Suppressor macrophage (primary cell): Measurements from ENCODE around the gene GPR108.

Experiments used
- DNase-seq, 4 experiments: peaks; one replicate each; pipeline ENCODE4 v3.0.0-alpha.2; 2020 to 2022

Gene GPR108

DNA sequence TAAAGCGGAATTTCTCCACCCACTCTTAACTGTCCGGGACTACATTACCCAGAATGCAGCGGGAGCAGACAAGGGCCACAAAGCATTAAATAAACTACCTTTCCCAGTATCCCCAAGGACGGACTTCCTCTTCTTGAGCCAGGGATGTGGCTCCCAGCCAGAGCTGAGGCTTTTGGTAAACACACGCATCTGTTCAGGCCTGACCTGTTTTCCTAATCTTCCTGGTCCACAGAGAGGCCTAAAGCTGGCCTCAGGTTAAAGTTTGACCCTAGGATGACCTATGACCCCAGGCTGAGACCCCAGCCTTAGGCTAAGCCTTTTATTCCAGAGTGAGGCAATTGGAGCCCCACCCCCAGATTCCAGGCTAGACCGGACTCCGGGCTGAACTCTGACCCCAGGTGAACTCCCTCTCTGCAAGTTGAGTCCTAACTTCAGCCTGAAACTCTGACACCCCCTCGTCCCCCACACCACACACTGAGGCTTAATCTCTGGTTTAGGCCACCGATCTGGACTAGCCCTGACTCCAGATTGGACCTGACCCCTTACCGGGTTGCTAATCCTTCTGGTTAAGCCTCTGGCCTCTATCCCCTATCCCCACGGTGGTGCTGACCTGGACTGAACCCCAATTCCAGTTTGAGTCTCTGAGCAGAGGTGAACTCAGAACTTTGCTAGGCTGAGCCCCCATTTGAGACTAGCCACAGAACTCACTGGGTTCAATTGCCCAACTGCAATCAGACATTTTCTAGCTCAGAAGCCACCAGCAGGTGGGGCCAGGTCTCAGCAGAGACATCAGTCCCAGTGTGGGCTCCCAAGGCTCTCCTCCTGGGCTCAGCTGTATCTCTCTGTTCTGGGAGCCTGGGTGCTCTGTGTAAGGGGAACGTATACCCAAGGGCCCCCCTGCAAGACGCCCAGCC is 750 bp upstream of the GPR108 start:
- DNase-seq, result peak; percentile 78 to 90 (median 86)

DNA sequence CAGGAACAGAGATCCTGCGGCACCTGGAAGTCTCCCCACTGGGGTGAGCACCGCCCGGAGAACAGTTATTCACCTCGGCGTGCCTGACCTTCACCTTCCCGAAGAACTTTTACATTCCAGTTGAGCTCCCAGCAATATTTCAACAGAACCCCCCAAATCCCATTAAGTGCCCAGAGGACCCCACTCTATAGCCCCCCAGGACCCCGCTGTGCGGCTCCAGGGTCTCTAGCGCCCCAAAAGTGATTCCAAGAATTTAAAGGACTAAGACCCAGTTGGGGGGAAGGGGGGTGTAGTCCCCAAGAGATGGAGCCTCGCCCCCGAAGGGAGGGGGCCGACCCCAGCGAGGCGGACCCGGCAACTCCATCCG is 480 bp downstream of the GPR108 start:
- no peak for DNase-seq

GRCh38 chr19:6736169-6736916 is 1.0 kb downstream of the GPR108 start:
- DNase-seq, result peak; percentile 84 to 94 (median 93)

DNA sequence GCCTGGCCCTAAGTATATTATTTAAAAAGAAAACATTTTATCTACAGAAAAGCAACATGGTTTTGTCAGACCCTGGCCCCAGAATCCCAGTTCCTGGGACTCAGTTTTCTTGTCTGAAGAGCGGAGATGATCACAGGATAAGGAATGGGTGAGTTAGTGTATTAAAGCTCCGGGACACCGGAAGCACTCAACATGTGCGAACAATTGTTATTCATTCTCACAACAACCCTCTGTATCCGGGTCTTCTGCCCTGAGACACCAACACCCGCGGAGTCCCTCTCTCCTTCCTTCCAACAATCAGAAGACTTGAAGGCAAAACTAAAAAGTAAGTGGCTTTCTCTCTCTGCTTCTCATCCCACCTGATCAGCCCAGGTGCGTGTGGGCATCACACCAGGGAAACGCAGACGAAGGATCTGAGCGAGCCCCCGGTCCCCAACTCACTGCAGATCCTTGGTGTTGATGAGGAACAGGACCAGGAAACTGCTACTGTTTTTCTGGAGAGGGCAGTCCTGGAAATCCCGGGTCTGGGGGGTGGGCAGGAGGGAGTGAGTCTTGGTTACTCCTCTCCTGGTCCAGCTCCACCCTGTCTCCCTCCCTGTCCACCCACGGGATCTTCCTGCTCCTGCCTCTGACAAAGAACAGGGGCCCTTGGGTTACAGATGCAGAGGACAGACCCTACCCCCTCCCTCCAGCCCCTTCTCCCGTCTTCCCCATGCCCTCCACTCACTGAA is 2.0 kb downstream of the GPR108 start:
- DNase-seq, result no peak

DNA sequence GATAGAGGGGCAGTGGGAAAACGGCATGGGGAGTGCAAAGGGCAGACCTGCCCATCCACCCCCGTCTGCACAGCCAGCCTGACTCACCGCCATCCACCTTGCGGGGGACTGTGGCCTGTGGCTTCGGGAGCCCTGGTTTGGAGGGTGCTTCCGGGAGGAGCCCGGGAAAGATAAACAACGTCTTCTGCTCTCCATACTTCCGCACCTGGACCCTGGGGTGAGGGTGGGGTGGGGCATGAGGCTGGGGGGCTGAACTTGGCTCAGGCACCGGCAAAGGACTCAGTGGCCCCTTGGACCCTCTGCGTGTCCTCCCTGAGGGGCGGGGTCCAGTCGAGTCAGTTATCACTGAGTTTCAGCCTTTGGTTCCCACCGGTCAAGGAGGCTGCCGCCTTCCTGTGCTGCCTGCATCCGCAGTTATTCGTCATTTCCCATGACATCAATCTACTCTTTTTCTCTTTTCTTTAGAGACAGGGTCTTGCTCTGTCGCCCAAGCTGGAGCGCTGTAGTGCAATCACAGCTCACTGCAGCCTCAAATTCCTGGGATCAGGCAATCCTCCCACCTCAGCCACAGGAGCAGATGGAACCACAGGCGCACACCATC is 3.2 kb downstream of the GPR108 start:
- no peak for DNase-seq

DNA sequence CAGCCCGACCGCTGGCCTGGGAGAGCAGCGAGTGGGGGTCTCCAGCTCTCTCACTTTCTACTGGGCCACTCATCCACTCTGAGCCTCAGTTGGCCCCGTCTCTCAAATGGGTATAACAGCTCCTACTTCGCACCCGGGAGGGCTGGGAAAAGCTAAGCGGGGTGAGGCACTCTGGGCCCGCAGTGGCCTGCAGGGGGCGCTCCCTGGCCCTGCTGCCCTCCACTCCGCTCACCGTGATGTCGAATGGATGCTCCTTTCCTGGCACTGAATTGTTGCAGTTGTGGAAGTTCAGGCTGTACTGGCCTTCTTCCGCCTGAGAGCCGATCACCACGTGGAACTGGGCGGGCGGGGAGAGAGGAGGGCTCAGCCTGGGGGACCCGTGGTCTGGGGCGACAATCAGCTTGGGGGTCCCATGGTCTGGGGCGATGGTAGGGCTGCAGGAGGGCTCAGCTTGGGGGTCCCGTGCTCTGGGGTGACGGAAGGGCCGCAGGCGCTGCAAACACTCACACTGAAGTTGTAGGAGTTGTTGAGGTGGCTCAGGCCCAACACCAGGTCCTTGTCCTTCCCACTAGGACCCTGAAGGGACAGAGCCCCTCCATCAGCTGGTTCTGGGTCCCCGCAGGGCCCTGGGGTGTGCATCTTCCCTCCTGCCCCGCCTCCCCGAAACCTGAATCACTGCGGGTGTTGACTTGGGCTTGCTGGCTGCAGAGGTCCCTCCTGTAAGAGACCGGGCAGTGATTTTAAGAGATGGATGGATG is 3.9 kb downstream of the GPR108 start:
- no peak for DNase-seq

- no peak for DNase-seq
These were observed 4.5 kb downstream of the GPR108 start for GRCh38 chr19:6732803-6733337.

DNA sequence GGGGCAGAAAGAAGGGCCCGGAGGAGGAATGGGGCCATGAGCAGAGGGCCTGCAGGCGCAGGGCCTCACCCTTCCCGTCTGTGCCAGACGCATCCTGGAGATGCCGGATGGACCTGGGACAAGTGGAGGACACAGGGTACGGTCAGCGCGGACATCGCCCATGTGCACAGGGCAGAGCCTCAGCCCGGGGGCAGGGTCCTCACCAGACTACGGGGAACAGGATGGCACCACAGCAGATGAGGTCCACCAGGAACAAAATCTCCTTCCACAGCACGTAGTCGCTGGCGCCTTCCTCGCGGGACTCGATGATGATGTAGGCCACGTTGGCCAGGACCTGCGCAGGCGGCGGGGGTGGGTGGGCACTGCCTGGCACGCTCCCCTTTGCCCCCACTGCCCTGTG is 5.6 kb downstream of the GPR108 start:
- no peak for DNase-seq

- no peak for DNase-seq
These were observed 6.3 kb downstream of the GPR108 start for GRCh38 chr19:6730941-6731670.

DNA sequence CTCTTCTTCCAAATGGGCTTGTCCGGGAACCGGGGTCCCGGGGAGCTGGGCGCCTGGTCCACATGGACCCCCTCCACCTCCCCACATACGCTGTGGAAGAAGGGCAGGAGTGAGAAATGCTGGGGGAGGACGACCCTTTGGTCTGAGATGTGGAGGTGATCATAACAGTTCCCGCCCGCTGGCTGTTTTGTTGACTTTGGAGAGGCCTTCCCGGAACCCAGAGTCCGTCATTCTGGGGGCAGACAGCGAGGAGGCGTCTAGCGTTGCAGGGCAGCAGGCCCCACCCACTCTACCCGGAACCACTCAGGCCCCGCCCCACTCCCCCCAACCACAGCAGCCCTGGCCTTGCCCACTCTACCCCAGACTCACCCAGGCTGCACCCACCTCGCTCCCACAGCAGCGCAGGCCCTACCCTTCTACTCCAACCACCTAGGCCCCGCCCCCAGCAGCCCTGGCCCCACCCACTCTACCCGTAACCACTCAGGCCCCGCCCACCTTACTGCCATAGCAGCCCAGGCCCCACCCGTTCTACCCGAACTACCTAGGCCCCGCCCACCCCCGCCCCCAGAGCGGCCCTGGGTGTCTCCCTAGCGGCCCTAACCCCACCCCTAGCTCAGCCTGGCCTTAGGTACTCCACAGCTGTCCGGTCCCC is 7.1 kb downstream of the GPR108 start:
- DNase-seq, result peak in 3 of 4 experiments; percentile 41 to 50 (median 47)

DNA sequence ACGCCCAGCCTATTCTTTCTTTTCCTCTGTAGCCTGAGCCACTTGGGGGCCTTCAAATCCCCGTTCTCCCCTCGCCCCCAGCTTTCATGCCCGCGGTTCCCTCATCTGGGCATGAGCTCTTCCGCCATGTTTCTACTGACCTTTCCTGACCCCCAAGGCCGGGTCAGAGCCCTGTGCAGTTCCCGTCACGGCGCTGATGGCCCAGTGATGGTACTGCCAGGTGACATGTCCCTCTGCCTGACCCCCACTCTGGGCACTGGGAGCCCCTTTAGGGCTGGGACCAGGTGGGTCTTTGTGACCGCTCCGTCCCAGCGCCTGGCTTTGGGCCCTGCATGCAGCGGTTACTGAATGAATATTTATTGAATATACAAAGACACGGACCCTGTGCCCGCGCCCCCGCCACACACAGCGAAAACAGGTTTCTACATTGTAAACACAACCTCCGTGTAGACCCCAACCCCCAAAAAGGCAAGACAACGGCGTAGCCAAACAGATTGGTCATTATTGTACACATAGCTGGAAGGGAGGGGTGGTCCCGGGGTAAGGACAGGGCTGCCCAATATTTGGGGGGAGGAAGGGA is 7.7 kb downstream of the GPR108 start:
- no peak for DNase-seq

DNA sequence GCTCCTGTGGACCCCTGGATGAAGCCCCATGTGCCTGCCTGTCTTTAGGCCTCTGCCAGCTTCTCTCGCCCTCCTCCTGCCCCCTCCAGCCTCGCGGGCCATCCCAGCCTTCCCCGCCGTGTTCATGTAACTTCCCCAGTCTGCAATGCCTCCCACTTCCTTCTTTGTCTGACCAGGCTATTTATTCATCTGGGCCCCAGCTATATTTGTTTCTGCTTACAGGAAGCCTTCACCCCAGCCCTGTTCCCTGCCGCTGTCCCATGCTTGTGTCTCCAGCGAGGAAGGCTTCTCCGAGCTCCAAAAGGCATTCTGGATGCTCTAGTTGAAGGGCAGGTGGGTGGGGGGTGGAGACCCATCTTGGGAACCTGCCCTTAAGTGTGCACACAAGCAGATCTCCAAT is 9.0 kb downstream of the GPR108 start:
- peak; percentile 77 to 91 (median 88) for DNase-seq

GRCh38 chr19:6725513-6726231 is 11.7 kb downstream of the GPR108 start:
- DNase-seq, result no peak

DNA sequence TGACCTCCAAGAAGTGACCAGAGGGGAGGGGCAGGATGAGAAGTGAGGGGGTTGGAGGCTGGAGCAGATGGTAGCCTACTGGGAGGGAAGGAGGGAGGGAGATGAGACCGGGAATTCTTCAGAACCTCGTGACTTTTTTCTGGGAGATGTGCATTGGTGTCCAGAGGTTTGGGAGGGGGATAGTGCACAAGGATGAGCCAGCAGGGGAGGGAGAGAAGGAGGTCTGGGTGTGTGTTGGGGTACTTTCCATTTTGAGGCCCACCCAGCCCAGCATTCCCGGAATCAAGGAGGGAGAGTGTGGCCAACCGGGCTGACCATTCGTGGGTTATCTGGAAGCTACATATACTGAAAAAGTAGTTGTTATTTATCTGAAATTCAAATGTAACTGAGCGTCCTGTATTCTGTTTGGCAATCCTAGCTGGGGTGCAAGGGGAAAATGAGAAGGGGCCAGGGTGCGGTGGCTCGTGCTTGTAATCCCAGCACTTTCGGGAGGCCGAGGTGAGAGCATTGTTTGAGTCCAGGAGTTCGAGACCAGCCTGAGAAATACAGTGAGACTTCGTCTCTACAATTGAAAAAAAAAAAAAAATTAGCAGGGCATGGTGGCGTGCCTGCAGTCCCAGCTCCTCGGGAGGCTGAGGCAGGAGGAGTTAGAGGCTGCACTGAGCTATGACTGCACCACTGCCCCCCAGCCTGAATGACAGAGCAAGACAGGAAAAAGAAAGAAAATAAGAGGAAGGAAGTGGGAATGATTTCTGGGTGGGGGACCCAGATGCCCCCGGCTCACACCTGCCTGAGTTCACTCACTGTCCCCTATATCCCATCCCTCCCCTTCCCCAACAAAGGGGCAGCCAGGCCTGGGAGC is 12.5 kb downstream of the GPR108 start:
- no peak for DNase-seq

DNA sequence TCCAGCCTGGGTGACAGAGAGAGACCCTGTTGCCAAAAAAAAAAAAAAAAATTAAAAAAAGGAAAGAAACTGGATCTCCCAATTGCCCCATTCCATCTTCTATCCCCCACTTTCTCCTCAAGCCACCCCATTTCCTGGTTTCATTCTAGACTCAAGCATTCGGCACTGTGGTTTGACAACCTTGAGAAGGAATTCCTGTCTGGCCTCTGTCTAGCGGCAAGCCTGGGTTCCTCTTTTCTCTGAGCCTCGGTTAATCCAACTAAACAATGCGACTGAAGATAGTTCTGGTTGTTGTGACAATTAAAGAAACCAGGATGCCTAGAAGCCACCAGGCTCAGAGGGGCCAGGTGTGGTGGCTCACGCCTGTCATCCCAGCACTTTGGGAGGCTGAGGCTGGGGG is 13.6 kb downstream of the GPR108 start:
- DNase-seq, result peak; percentile 50 to 70 (median 64)

DNA sequence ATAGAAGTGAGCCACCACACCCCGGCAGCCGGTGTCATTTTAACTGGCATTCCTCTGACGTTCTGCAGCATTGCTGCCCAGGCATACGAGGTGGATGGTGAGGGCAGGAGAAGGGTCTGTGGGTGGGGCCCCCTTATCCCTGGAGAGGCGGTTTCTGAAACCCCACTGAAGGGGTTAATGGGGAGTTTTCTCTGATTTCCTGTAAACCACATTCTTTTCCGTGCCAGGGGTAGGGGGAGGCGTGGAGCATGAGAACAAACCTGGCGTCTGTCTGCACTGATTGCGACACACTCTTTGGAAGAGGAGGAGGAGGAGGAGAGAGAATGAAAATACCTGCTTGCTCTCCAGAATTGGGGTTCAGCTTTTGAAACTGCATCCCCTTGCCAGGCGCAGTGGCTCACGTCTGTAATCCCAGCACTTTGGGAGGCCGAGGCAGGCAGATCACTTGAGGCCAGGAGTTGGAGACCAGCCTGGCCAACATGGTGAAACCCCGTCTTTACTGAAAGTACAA is 14.2 kb downstream of the GPR108 start:
- DNase-seq, result no peak

DNA sequence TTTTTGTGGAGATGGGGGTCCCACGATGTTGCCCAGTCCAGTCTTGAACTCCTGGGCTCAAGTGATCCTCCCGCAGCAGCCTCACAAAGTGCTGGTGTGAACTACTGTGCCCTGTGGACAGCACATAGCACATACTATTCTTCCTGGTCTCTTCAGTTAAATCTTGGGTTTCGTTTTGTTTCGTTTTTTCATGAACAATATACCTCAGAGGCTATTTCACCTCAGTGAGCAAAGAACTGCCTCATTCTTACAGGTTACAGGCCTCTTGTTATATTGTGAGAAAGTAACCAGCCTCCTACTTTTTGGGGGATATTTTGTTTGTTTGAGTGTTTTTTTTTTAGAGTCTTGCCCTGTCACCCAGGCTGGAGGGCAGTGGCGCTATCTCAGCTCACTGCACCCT is 15.6 kb downstream of the GPR108 start:
- DNase-seq, result no peak

DNA sequence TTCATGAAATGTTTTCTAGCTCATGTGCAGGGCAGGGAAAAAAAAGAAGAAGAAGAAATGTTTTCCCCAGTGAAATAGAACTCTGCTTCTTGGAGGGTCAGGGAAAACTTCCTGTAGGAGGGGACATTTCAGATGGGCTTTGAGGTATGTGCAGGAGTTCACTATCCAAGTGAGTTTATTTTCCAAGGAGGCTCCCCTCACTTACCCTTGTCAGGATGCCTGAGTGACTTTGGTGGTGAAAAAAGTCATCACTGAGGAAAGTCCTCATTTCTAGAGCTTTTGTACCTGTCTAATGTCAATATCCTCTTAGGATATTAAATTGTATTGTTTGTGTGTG is 16.3 kb downstream of the GPR108 start:
- DNase-seq, result peak in 2 of 4 experiments; percentile 52 to 67
